K562 (cell line): ENCODE results near the gene ALDH3B2. TPM values are rescaled to one million over a fixed set of nuclear protein-coding genes. Genes with fewer than 3 reads are reported as not detected.

Experiments
- DDX20 ChIP-seq: fragments of 450-650 bp; IDR thresholded peaks from 2 replicates; pipeline ENCODE4 v1.6.1; 2016; ENCODE audit warnings: missing genetic modification characterization, low read depth, mild to moderate bottlenecking, missing compliant biosample characterization, moderate library complexity
- HBP1 ChIP-seq: fragments of 450-650 bp; formaldehyde crosslinking; IDR thresholded peaks from 2 replicates; pipeline ENCODE4 v1.4.0; 2022; ENCODE audit warnings: missing genetic modification characterization
- HMG20A ChIP-seq: fragments of 450-650 bp; formaldehyde crosslinking; conservative IDR thresholded peaks from 2 replicates; pipeline ENCODE4 v1.4.0; 2020; ENCODE audit warnings: mild to moderate bottlenecking, mixed read lengths
- MLX ChIP-seq, 2 experiments: fragments of 450-650 bp in 1 of 2; sonication (generic) in 1 of 2; formaldehyde crosslinking; conservative IDR thresholded peaks; 2 replicates each; pipeline versions ENCODE4 v1.4.0 to v1.8.1; 2020 to 2022; ENCODE audit warnings: mild to moderate bottlenecking in 1 of 2, missing genetic modification reagents in 1 of 2
- PHTF2 ChIP-seq: fragments of 250-450 bp; sonication (Bioruptor Pico); IDR thresholded peaks from 2 replicates; pipeline ENCODE4 v1.5.0; 2021; ENCODE audit warnings: mild to moderate bottlenecking
- POLR2AphosphoS5 ChIP-seq: IDR thresholded peaks from 2 replicates; pipeline ENCODE4 v1.6.1; 2011; ENCODE audit warnings: mild to moderate bottlenecking, low read depth, low read length, moderate library complexity; ENCODE audit not compliant: control insufficient read depth, insufficient read depth
- THRB ChIP-seq: fragments of 450-650 bp; formaldehyde crosslinking; conservative IDR thresholded peaks from 2 replicates; pipeline ENCODE4 v1.4.0; 2022; ENCODE audit warnings: mild to moderate bottlenecking, missing genetic modification characterization
- VEZF1 ChIP-seq: fragments of 200-800 bp; sonication (Bioruptor generic); IDR thresholded peaks from 2 replicates; pipeline ENCODE4 v1.6.1; 2017; ENCODE audit warnings: missing genetic modification characterization, missing compliant biosample characterization
- WHSC1 ChIP-seq: IDR thresholded peaks from one replicate; pipeline ENCODE4 v1.6.1; 2012; ENCODE audit warnings: low read length, control low read depth, inconsistent platforms
- ZBTB40 ChIP-seq, 2 experiments: fragments of 450-650 bp in 1 of 2; sonication (generic) in 1 of 2; formaldehyde crosslinking in 1 of 2; IDR thresholded peaks; 2 replicates each; pipeline versions ENCODE4 v1.7.1 to v1.9.0; 2016 to 2022; ENCODE audit warnings: inconsistent platforms in 1 of 2, mild to moderate bottlenecking in 1 of 2, missing genetic modification reagents in 1 of 2
- ZFX ChIP-seq: sonication (generic); formaldehyde crosslinking; IDR thresholded peaks from 2 replicates; pipeline ENCODE4 v1.8.0; 2022; ENCODE audit warnings: mild to moderate bottlenecking, missing genetic modification reagents, moderate library complexity
- ZNF431 ChIP-seq: sonication (generic); formaldehyde crosslinking; IDR thresholded peaks from 2 replicates; pipeline ENCODE4 v1.8.0; 2022; ENCODE audit warnings: mild to moderate bottlenecking, missing genetic modification reagents
- ZNF436 ChIP-seq: fragments of 250-450, 450-650 bp; sonication (Bioruptor Pico); formaldehyde crosslinking; IDR thresholded peaks from 2 replicates; pipeline ENCODE4 v1.7.0; 2020; ENCODE audit warnings: mild to moderate bottlenecking
- polyA plus RNA-seq, 8 experiments: library from polyadenylated mRNA; depleted of rRNA in 4 of 8; stranded (reverse) in 5 of 8; unstranded in 3 of 8; fragments of >200 nt; fragmentation: Nextera tagmentation in 2 of 8; fragmentation: Illumina TruSeq in 1 of 8; extraction: Ambion mirVana in 2 of 8; extraction: Trizol in 1 of 8; gene quantifications; 2 replicates each; pipeline versions ENCODE4 v1.2.1 to v1.2.3, GENCODE V29; 2011 to 2014; ENCODE audit warnings: inconsistent platforms in 1 of 8, missing spikeins in 1 of 8
- total RNA-seq, 7 experiments: library from RNA; depleted of rRNA in 6 of 7; stranded (reverse); fragments of >200 nt in 6 of 7; fragmentation: Illumina TruSeq in 2 of 7; extraction: Trizol in 2 of 7; gene quantifications; 2 replicates each; pipeline versions ENCODE4 v1.2.1 to v1.2.3, GENCODE V29; 2011 to 2021; ENCODE audit warnings: low replicate concordance in 1 of 7

The ALDH3B2 gene
- total and polyA plus RNA-seq, 9 of the 15 experiments (the other 6 are each of a cell fraction or from before 2014, with no cell fraction given) = not detected

- TF ChIP-seq ZFX (CRISPR knock-in tag) (0 out of 2 replicates have a peak, but pooled peaks have one; percentile 9), THRB (0 out of 2 replicates have a peak, but pooled peaks have one; percentile 7), ZNF431 (CRISPR knock-in tag) (0 out of 2 replicates have a peak, but pooled peaks have one; percentile 7), VEZF1 (CRISPR knock-in tag) (no peak), DDX20 (tag) (no peak), POLR2AphosphoS5 (no peak), ZNF436 (no peak), HMG20A (CRISPR knock-in tag) (no peak), HBP1 (CRISPR knock-in tag) (no peak), ZBTB40 (IDR thresholded peaks at IDR 0.05) (no peak), ZBTB40 (CRISPR knock-in tag; IDR thresholded peaks at IDR 0.05) (no peak), PHTF2 (no peak), MLX (CRISPR knock-in tag; conservative IDR thresholded peaks at IDR 0.05) (0 out of 4 replicates have a peak, but pooled peaks of 1 of the 2 experiments have one; percentile 20), WHSC1 (no peak)
Observed at GRCh38 chr11:67630943-67631331, 43.5 kb downstream of the ALDH3B2 start (continued).
